Prostate gland (tissue), 2 donors: Measurements from ENCODE around the gene SRP68. TPM values are rescaled to one million over a fixed set of nuclear protein-coding genes. Genes with fewer than 3 reads are reported as not detected.

Source experiments
- DNase-seq: peaks from one replicate; pipeline ENCODE4 v3.0.0-alpha.2; 2019; ENCODE audit warnings: low spot score
- H3K27ac ChIP-seq, 2 donors: fragments of 200-600 bp; sonication (generic); 2 replicates each; pipeline ENCODE4 v1.5.1; 2017 to 2019
- H3K27me3 ChIP-seq: fragments of 200-600 bp; sonication (generic); replicated peaks from 2 replicates; pipeline ENCODE4 v1.5.1; 2019; ENCODE audit not compliant: insufficient read depth
- H3K36me3 ChIP-seq, 2 donors: fragments of 200-600 bp; sonication (generic); 1 replicate in 1 of 2; 2 replicates in 1 of 2; pipeline versions ENCODE4 v1.5.1 to v1.8.1; 2017 to 2019
- H3K4me1 ChIP-seq: fragments of 200-600 bp; sonication (generic); replicated peaks from 2 replicates; pipeline ENCODE4 v1.5.1; 2019
- H3K4me3 ChIP-seq, 2 donors: fragments of 200-600 bp; sonication (generic); 2 replicates each; pipeline ENCODE4 v1.5.1; 2017 to 2019
- H3K9me3 ChIP-seq: fragments of 200-600 bp; sonication (generic); 2 replicates; pipeline ENCODE4 v1.5.1; 2017
- POLR2A ChIP-seq: fragments of 450-650 bp; IDR thresholded peaks from one replicate; pipeline ENCODE4 v1.6.1; 2016; ENCODE audit warnings: antibody characterized with exemption, mild to moderate bottlenecking
- POLR2AphosphoS5 ChIP-seq: sonication (generic); formaldehyde crosslinking; IDR thresholded peaks from one replicate; pipeline ENCODE4 v1.6.1; 2017; ENCODE audit warnings: antibody characterized with exemption
- WGBS: methylation state at CpG from one replicate; pipeline ENCODE4 v1.1.5; 2018; 5-methylcytosine and 5-hydroxymethylcytosine counted together
- intact Hi-C: fragments of 100-400 bp; cut with DNase I; formaldehyde crosslinking; loops from one replicate; pipeline ENCODE4 v1.14.2; 2022
- total RNA-seq, 2 donors: library from RNA; depleted of rRNA; stranded (reverse); fragments of >200 nt; gene quantifications; one replicate each; pipeline ENCODE4 v1.1.0, GENCODE V29; 2016
- TF ChIP-seq, protein P1 (sequence below), 4 experiments: fragments of 200-600 bp in 2 of 4; fragments of 450-650 bp in 2 of 4; sonication (generic) in 2 of 4; IDR thresholded peaks; 1 replicate in 3 of 4; 2 replicates in 1 of 4; pipeline ENCODE4 v1.5.1; 2016 to 2019; ENCODE audit warnings: antibody characterized with exemption in 4 of 4, mild to moderate bottlenecking in 2 of 4, moderate library complexity in 2 of 4

Gene SRP68
- total RNA-seq, 2 donors from 2014 or later, result 33.5 to 51.2 TPM

GRCh38 chr17:76054112-76054476 is 18.2 kb downstream of the SRP68 start:
- intact Hi-C loops, result no loop called here
- peaks cover 15 to 18% of the 10 kb centered on the region in 2 donors for H3K36me3 ChIP-seq
- H3K4me1 ChIP-seq, result no peaks in the 10 kb centered on the region
- no peak overlapping the region for H3K27ac ChIP-seq
- WGBS, result 78% methylated on average over 4 of the region's 4 CpGs
- TF ChIP-seq, protein P1, sequence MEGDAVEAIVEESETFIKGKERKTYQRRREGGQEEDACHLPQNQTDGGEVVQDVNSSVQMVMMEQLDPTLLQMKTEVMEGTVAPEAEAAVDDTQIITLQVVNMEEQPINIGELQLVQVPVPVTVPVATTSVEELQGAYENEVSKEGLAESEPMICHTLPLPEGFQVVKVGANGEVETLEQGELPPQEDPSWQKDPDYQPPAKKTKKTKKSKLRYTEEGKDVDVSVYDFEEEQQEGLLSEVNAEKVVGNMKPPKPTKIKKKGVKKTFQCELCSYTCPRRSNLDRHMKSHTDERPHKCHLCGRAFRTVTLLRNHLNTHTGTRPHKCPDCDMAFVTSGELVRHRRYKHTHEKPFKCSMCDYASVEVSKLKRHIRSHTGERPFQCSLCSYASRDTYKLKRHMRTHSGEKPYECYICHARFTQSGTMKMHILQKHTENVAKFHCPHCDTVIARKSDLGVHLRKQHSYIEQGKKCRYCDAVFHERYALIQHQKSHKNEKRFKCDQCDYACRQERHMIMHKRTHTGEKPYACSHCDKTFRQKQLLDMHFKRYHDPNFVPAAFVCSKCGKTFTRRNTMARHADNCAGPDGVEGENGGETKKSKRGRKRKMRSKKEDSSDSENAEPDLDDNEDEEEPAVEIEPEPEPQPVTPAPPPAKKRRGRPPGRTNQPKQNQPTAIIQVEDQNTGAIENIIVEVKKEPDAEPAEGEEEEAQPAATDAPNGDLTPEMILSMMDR (IDR thresholded peaks at IDR 0.05), result no peak
- TF ChIP-seq POLR2AphosphoS5, result no peak
- no peak for TF ChIP-seq POLR2A
- no peak overlapping the region for H3K4me3 ChIP-seq
- DNase-seq, result no peak
- H3K27me3 ChIP-seq, result no peaks in the 10 kb centered on the region
- H3K9me3 ChIP-seq, result no peaks in the 10 kb centered on the region

DNA sequence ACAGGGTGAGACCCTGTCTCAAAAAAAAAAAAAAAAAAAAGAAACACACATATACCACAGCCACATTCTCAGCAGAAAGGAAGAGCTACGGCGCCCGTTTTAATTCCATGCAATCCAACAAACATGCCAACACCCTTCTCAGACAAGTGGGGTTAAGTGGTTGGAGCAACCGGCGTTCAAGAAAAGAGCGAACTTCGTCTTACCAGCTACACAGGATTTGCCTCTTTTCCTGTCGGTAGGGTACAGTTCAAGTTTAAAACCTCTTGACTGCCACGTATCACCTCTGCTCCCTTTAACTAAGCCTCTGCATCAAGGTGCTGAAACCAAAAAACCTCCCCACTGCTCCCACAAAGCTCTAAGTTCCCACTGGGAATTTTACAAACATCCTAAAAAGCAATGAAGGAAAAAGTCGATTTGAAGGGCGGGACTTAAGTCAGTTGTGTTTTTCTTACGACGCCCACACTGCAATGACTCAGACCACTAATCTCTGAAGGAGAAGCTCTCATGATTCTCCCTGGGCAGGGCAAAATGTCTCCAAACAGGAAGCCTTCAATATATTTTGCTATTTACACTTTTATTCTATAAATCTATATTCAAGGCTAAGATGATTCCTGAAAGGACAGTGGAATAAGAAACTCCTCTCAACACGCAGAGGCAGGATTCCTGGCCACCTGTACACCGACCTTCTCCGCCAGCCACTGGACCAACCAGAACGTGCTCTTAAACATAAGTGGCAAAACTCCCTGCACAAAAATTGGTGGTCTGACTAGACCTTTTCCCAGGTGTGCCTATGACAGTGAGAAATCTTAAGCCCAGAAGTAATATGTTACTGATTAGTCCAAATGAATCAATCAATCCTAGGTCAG is 18.8 kb downstream of the SRP68 start:
- Histone ChIP-seq H3K9me3 (no peaks in the 10 kb centered on the region), H3K36me3 (peaks cover 11 to 18% of the 10 kb centered on the region in 2 donors), H3K4me1 (no peaks in the 10 kb centered on the region), H3K4me3 (no peak overlapping the region), H3K27ac (no peak overlapping the region), H3K27me3 (no peaks in the 10 kb centered on the region)
- WGBS, result 67% methylated on average over 17 of the region's 17 CpGs
- intact Hi-C loops, result no loop called here
- TF ChIP-seq POLR2AphosphoS5, result no peak
- no peak for DNase-seq

DNA sequence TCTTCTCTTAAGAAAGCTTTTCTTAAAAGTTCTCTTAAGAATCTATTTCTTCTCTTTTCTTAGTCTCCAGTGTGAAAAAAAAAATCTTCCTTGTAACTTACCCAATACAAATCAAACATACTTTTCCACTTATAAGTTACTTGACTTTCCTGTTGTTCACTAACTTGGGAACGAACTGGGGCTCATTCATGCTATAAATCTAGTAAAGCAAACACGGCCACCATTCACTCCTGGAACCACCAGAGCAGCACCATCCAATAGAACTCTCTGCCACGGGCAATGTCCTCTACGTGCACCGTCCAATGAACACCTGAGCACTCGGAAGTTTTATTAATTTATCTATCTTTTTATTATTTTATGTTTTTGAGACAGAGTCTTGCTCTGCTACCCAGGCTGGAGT is 20.8 kb downstream of the SRP68 start:
- Histone ChIP-seq H3K9me3 (no peaks in the 10 kb centered on the region), H3K27ac (peak overlapping the region; percentile 28 to 54), H3K4me3 (no peak overlapping the region), H3K4me1 (no peaks in the 10 kb centered on the region), H3K27me3 (no peaks in the 10 kb centered on the region), H3K36me3 (peaks cover 8 to 19% of the 10 kb centered on the region in 2 donors)
- TF ChIP-seq POLR2A (no peak), POLR2AphosphoS5 (peak; percentile 24)
- 41% methylated on average over 6 of the region's 6 CpGs for WGBS
- DNase-seq, result peak; percentile 42
- intact Hi-C loops, result no loop called here

GRCh38 chr17:76050538-76051467 is 21.5 kb downstream of the SRP68 start:
- H3K27ac ChIP-seq, result peak overlapping the region; percentile 28 to 54
- WGBS, result 70% methylated on average over 11 of the region's 11 CpGs
- no peaks in the 10 kb centered on the region for H3K9me3 ChIP-seq
- no peaks in the 10 kb centered on the region for H3K4me1 ChIP-seq
- no peak for DNase-seq
- intact Hi-C loops, result no loop called here
- no peaks in the 10 kb centered on the region for H3K27me3 ChIP-seq
- TF ChIP-seq, protein P1 (IDR thresholded peaks at IDR 0.05), result peak in 1 of 4 experiments; percentile 9
- TF ChIP-seq POLR2A (no peak), POLR2AphosphoS5 (no peak)
- H3K4me3 ChIP-seq, result no peak overlapping the region
- peaks cover 6 to 18% of the 10 kb centered on the region in 2 donors for H3K36me3 ChIP-seq

DNA sequence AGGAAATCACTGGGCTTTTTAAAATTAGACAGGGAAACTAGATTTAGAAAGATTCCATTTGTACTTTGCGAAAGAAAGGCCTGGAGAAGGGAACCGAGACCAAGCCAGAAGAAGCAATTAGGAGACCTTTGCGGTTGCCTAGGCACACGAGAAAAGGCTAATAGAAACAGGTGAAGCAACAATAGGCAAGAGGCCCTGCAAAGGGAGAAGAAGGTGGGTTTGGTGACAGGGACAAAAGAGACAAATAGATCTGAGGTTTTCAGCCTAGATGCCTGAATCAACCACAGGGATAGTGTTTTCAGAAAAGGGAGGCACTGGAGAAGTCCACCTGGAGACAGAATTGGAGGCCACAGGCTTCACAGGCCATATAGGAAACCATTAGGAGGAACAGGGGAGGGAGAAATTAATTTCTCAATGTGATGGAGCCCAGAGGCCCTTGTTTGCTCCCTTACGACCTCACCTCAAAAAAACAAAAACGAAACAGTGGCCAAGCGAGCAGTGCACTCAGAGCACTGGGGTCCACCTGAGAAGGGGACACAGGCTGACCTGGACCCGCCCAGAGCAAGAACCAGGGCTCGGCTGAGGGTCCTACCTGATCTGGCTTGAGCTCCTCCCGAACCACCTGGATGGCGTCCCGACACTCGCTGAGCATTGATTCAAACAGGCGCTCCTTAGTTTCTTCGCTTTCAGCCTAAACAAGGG is 22.3 kb downstream of the SRP68 start:
- H3K4me3 ChIP-seq, result no peak overlapping the region
- peaks cover 11 to 25% of the 10 kb centered on the region in 2 donors for H3K36me3 ChIP-seq
- DNase-seq, result no peak
- WGBS, result 87% methylated on average over 15 of the region's 15 CpGs
- TF ChIP-seq POLR2A (no peak), POLR2AphosphoS5 (no peak)
- TF ChIP-seq, protein P1 (IDR thresholded peaks at IDR 0.05), result no peak
- H3K9me3 ChIP-seq, result no peaks in the 10 kb centered on the region
- no peaks in the 10 kb centered on the region for H3K4me1 ChIP-seq
- no peak overlapping the region for H3K27ac ChIP-seq
- intact Hi-C loops, result no loop called here
- H3K27me3 ChIP-seq, result no peaks in the 10 kb centered on the region
